C4-2B (cell line): ENCODE results near the gene ZNF19.

ENCODE experiments used
- H3K27ac ChIP-seq: fragments of 450-650 bp; 2 replicates; pipeline ENCODE4 v1.5.1; 2017
- CTCF ChIP-seq: fragments of 450-650 bp; conservative IDR thresholded peaks from 2 replicates; pipeline ENCODE4 v1.5.1; 2017; ENCODE audit warnings: mild to moderate bottlenecking
- ZFX ChIP-seq: fragments of 450-650 bp; IDR thresholded peaks from 2 replicates; pipeline ENCODE4 v1.6.1; 2017

ZNF19 gene

GRCh38 chr16:71442051-71442440 is 47.1 kb downstream of the ZNF19 start, which contains the start of gene TLE7:
Gene TLE7 (minus strand): TSS chr16:71442054. CDS start chr16:71433324, 8,730 bp downstream.
- H3K27ac ChIP-seq: no peak within 1 kb of the TSS
- TF ChIP-seq ZFX (no peak), CTCF (no peak)

- no peak for TF ChIP-seq ZFX
- no peak for TF ChIP-seq CTCF
- no peak overlapping the region for H3K27ac ChIP-seq
Observed at GRCh38 chr16:71441348-71442050, 47.6 kb downstream of the ZNF19 start.

GRCh38 chr16:71440669-71441347 is 48.3 kb downstream of the ZNF19 start:
- TF ChIP-seq ZFX (no peak), CTCF (peak; percentile 52)

GRCh38 chr16:71439523-71439922 is 49.6 kb downstream of the ZNF19 start:
- H3K27ac ChIP-seq: no peak overlapping the region
- TF ChIP-seq CTCF (no peak), ZFX (no peak)

More at GRCh38 chr16:71440669-71441347, 48.3 kb downstream of the ZNF19 start:
- no peak overlapping the region for H3K27ac ChIP-seq

- TF ChIP-seq CTCF (no peak), ZFX (no peak)
- H3K27ac ChIP-seq: no peak overlapping the region
Observed at GRCh38 chr16:71436473-71436872, 52.7 kb downstream of the ZNF19 start.

- TF ChIP-seq ZFX: no peak
- TF ChIP-seq CTCF: no peak
- no peak overlapping the region for H3K27ac ChIP-seq
Observed at GRCh38 chr16:71432906-71433305, 56.2 kb downstream of the ZNF19 start.

GRCh38 chr16:71431991-71432390 is 57.1 kb downstream of the ZNF19 start:
- no peak for TF ChIP-seq ZFX
- TF ChIP-seq CTCF: no peak
- H3K27ac ChIP-seq: no peak overlapping the region
